HG03469 (cell line): ENCODE results near the gene CYP1A2.

ENCODE experiments used
- ATAC-seq: cut with Tn5 transposase; IDR thresholded peaks from one replicate; pipeline ENCODE4 v1.9.1; 2021; ENCODE audit warnings: mild to moderate bottlenecking, moderate library complexity, moderate number of reproducible peaks; ENCODE audit not compliant: unreplicated experiment

The CYP1A2 gene

GRCh38 chr15:74801311-74801997, 52.8 kb downstream of the CYP1A2 start:
- ATAC-seq: no peak

GRCh38 chr15:74802290-74802689, 53.6 kb downstream of the CYP1A2 start:
- ATAC-seq: no peak

- no peak for ATAC-seq
These were observed 54.3 kb downstream of the CYP1A2 start for GRCh38 chr15:74802862-74803447.

GRCh38 chr15:74804935-74805334, 56.3 kb downstream of the CYP1A2 start:
- no peak for ATAC-seq
